ENCODE measurements around the gene PLAA.

DNA sequence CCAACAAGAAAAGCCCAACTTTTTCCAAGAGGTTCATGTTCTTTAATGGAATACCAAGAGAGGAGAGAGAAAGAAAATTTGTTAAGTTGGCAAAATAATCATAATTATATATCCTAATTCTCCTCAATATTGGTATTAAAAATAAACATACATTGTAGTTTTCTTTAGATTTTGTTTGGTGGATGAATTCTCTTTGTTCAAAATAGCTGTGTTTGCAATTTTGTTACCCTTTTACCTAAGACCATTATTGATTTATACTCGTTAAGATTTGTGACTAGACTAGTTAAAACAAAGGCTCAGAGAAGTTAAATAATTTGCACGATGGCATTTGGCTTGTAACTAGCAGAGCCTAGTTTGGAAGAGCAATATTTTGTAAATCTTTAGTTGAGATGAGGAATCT, 48.8 kb upstream of the PLAA start:
- TF ChIP-seq, protein P1, sequence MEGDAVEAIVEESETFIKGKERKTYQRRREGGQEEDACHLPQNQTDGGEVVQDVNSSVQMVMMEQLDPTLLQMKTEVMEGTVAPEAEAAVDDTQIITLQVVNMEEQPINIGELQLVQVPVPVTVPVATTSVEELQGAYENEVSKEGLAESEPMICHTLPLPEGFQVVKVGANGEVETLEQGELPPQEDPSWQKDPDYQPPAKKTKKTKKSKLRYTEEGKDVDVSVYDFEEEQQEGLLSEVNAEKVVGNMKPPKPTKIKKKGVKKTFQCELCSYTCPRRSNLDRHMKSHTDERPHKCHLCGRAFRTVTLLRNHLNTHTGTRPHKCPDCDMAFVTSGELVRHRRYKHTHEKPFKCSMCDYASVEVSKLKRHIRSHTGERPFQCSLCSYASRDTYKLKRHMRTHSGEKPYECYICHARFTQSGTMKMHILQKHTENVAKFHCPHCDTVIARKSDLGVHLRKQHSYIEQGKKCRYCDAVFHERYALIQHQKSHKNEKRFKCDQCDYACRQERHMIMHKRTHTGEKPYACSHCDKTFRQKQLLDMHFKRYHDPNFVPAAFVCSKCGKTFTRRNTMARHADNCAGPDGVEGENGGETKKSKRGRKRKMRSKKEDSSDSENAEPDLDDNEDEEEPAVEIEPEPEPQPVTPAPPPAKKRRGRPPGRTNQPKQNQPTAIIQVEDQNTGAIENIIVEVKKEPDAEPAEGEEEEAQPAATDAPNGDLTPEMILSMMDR (IDR thresholded peaks at IDR 0.05): no peak
- TF ChIP-seq EZH2 (IDR thresholded peaks at IDR 0.05) (no peak), EZH2phosphoT487 (IDR thresholded peaks at IDR 0.05) (no peak)
